Mucosa of descending colon (tissue), 3 donors: ENCODE measurements around the gene FAF1. TPM values are rescaled to one million over a fixed set of nuclear protein-coding genes. Genes with fewer than 3 reads are reported as not detected.

ENCODE experiments used
- ATAC-seq: fragments of 200-7000 bp; cut with Tn5 transposase; one replicate; pipeline ENCODE4 v1.9.1; 2020; ENCODE audit warnings: mild to moderate bottlenecking, moderate library complexity
- DNase-seq, 3 donors: peaks; one replicate each; pipeline ENCODE4 v3.0.0-alpha.2; 2020
- H3K36me3 ChIP-seq: fragments of 200-600 bp; one replicate; pipeline ENCODE4 v1.8.0; 2021; ENCODE audit warnings: low read depth, mild to moderate bottlenecking
- H3K4me1 ChIP-seq: fragments of 200-600 bp; one replicate; pipeline ENCODE4 v1.8.0; 2021; ENCODE audit warnings: low read depth, mild to moderate bottlenecking
- H3K4me3 ChIP-seq: fragments of 200-600 bp; one replicate; pipeline ENCODE4 v1.8.0; 2021; ENCODE audit warnings: mild to moderate bottlenecking
- H3K9me3 ChIP-seq: fragments of 200-600 bp; one replicate; pipeline ENCODE4 v1.8.0; 2021; ENCODE audit warnings: mild to moderate bottlenecking
- CTCF ChIP-seq: fragments of 200-600 bp; IDR thresholded peaks from one replicate; pipeline ENCODE4 v1.8.0; 2022; ENCODE audit warnings: antibody characterized with exemption, mild to moderate bottlenecking
- intact Hi-C, 2 donors: fragments of 100-400 bp; cut with DNase I in 1 of 2; cut with micrococcal nuclease in 1 of 2; formaldehyde crosslinking; loops; one replicate each; pipeline versions ENCODE4 v1.11.0 to v1.11.1; 2022; cut with DNase I, micrococcal nuclease
- total RNA-seq, 3 donors: library from RNA; stranded (reverse); fragmentation: NEBNext Ultra II Directional in 2 of 3; extraction: Animal tissue kit (Norgen Biotek cat#: 25700) in 2 of 3; gene quantifications; one replicate each; pipeline versions ENCODE4 v1.2.1 to v1.2.4, GENCODE V29; 2021 to 2023
- donor health status: DM: no; HTN: no; CAD: no; lungs with moderate emphysema.
- donor health status: DM: no; HTN: no; CAD: no.
- donor health status: DM: no; HTN: yes; CAD: no.

Gene FAF1
- total RNA-seq, 3 donors from 2014 or later: 48.6 to 70.9 (median 57.7) TPM

GRCh38 chr1:50487725-50488124 is 472.3 kb downstream of the FAF1 start:
- no peaks in the 10 kb centered on the region for H3K36me3 ChIP-seq
- H3K4me3 ChIP-seq: no peak overlapping the region
- no peak for TF ChIP-seq CTCF
- no peaks in the 10 kb centered on the region for H3K9me3 ChIP-seq
- intact Hi-C loops: no loop called here
- DNase-seq (no peak), ATAC-seq (no peak)
- no peaks in the 10 kb centered on the region for H3K4me1 ChIP-seq

- Histone ChIP-seq H3K4me3 (no peak overlapping the region), H3K4me1 (no peaks in the 10 kb centered on the region), H3K9me3 (no peaks in the 10 kb centered on the region), H3K36me3 (no peaks in the 10 kb centered on the region)
- ATAC-seq: peak; percentile 76
- intact Hi-C loops: no loop called here
- DNase-seq: no peak
- TF ChIP-seq CTCF: no peak
These were observed 478.8 kb downstream of the FAF1 start for GRCh38 chr1:50481142-50481736.

DNA sequence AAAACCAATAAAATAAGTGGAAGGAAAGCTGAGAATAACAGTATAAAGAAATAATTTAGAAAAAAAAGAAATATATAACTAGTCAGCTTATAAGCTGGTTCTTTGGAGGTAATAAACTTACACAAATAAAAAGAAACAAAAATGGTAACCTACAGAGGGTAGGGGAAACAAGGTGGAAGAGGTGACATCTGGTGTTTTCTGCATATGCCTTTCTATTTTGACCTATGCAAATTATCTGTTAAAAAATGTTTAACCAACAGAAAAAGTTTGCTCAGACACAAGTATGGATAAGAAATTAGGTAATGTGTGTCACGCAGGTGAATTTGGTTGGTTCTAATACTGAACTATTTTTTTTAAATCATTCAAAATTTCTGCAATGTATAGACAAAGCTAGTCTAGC is 483.3 kb downstream of the FAF1 start:
- no peak for DNase-seq
- Histone ChIP-seq H3K4me1 (no peaks in the 10 kb centered on the region), H3K36me3 (no peaks in the 10 kb centered on the region), H3K4me3 (no peak overlapping the region), H3K9me3 (no peaks in the 10 kb centered on the region)
- TF ChIP-seq CTCF: no peak
- no peak for ATAC-seq
- intact Hi-C loops: no loop called here

GRCh38 chr1:50474859-50475809 is 484.9 kb downstream of the FAF1 start:
- H3K36me3 ChIP-seq: no peaks in the 10 kb centered on the region
- ATAC-seq: peak; percentile 99
- no peak overlapping the region for H3K4me3 ChIP-seq
- peak in 1 of 3 donors; percentile 24 for DNase-seq
- H3K9me3 ChIP-seq: no peaks in the 10 kb centered on the region
- no peak for TF ChIP-seq CTCF
- intact Hi-C loops: no loop called here
- no peaks in the 10 kb centered on the region for H3K4me1 ChIP-seq

- Histone ChIP-seq H3K36me3 (no peaks in the 10 kb centered on the region), H3K4me1 (no peaks in the 10 kb centered on the region), H3K4me3 (no peak overlapping the region), H3K9me3 (no peaks in the 10 kb centered on the region)
- DNase-seq (no peak), ATAC-seq (no peak)
- no peak for TF ChIP-seq CTCF
- intact Hi-C loops: no loop called here
These were observed 486.6 kb downstream of the FAF1 start for GRCh38 chr1:50473513-50473912.
